Measurements from ENCODE around the gene JAZF1.

JAZF1 gene

GRCh38 chr7:28156401-28156800 lies 24.2 kb downstream of the JAZF1 start:
- no peak for TF ChIP-seq JUND (IDR thresholded peaks at IDR 0.05; ENCODE audit: low read depth)
- no peak for DNase-seq (ENCODE audit: low read depth in 1 of 2, low spot score in 1 of 2)
- in situ Hi-C loops (cut with HindIII; ENCODE audit: low pct_unique_long_range_greater_than_20kb, low sequenced_read_pairs), result no loop called here

- no peak for DNase-seq (ENCODE audit: low read depth in 1 of 2, low spot score in 1 of 2)
- in situ Hi-C loops (cut with HindIII; ENCODE audit: low pct_unique_long_range_greater_than_20kb, low sequenced_read_pairs), result no loop called here
- TF ChIP-seq JUND (IDR thresholded peaks at IDR 0.05; ENCODE audit: low read depth), result no peak
Observed at GRCh38 chr7:28155964-28156363, 24.6 kb downstream of the JAZF1 start.

GRCh38 chr7:28155019-28155660 lies 25.5 kb downstream of the JAZF1 start:
- in situ Hi-C loops (cut with HindIII; ENCODE audit: low pct_unique_long_range_greater_than_20kb, low sequenced_read_pairs), result no loop called here
- no peak for TF ChIP-seq JUND (IDR thresholded peaks at IDR 0.05; ENCODE audit: low read depth)

GRCh38 chr7:28152594-28152993 lies 28.0 kb downstream of the JAZF1 start:
- in situ Hi-C loops (cut with HindIII; ENCODE audit: low pct_unique_long_range_greater_than_20kb, low sequenced_read_pairs), result no loop called here
- DNase-seq (ENCODE audit: low read depth in 1 of 2, low spot score in 1 of 2), result no peak
- no peak for TF ChIP-seq JUND (IDR thresholded peaks at IDR 0.05; ENCODE audit: low read depth)

More at GRCh38 chr7:28155019-28155660, 25.5 kb downstream of the JAZF1 start:
- DNase-seq (ENCODE audit: low read depth in 1 of 2, low spot score in 1 of 2), result no peak

GRCh38 chr7:28151965-28152364 lies 28.6 kb downstream of the JAZF1 start:
- DNase-seq (ENCODE audit: low read depth in 1 of 2, low spot score in 1 of 2), result no peak
- no peak for TF ChIP-seq JUND (IDR thresholded peaks at IDR 0.05; ENCODE audit: low read depth)
- in situ Hi-C loops (cut with HindIII; ENCODE audit: low pct_unique_long_range_greater_than_20kb, low sequenced_read_pairs), result no loop called here

GRCh38 chr7:28149291-28150101 lies 31.1 kb downstream of the JAZF1 start:
- no peak for TF ChIP-seq JUND (IDR thresholded peaks at IDR 0.05; ENCODE audit: low read depth)
- in situ Hi-C loops (cut with HindIII; ENCODE audit: low pct_unique_long_range_greater_than_20kb, low sequenced_read_pairs), result no loop called here
- no peak for DNase-seq (ENCODE audit: low read depth in 1 of 2, low spot score in 1 of 2)

- TF ChIP-seq JUND (IDR thresholded peaks at IDR 0.05; ENCODE audit: low read depth), result no peak
- peak in 1 of 2 experiments; percentile 58 for DNase-seq (ENCODE audit: low read depth in 1 of 2, low spot score in 1 of 2)
- in situ Hi-C loops (cut with HindIII; ENCODE audit: low pct_unique_long_range_greater_than_20kb, low sequenced_read_pairs), result no loop called here
Observed at GRCh38 chr7:28145931-28146330, 34.7 kb downstream of the JAZF1 start.

GRCh38 chr7:28145090-28145626 lies 35.4 kb downstream of the JAZF1 start:
- in situ Hi-C loops (cut with HindIII; ENCODE audit: low pct_unique_long_range_greater_than_20kb, low sequenced_read_pairs), result no loop called here
- no peak for TF ChIP-seq JUND (IDR thresholded peaks at IDR 0.05; ENCODE audit: low read depth)
- DNase-seq (ENCODE audit: low read depth in 1 of 2, low spot score in 1 of 2), result no peak

GRCh38 chr7:28144266-28144665 lies 36.3 kb downstream of the JAZF1 start:
- no peak for TF ChIP-seq JUND (IDR thresholded peaks at IDR 0.05; ENCODE audit: low read depth)
- in situ Hi-C loops (cut with HindIII; ENCODE audit: low pct_unique_long_range_greater_than_20kb, low sequenced_read_pairs), result no loop called here
- no peak for DNase-seq (ENCODE audit: low read depth in 1 of 2, low spot score in 1 of 2)

GRCh38 chr7:28142650-28143049 lies 37.9 kb downstream of the JAZF1 start:
- no peak for TF ChIP-seq JUND (IDR thresholded peaks at IDR 0.05; ENCODE audit: low read depth)
- in situ Hi-C loops (cut with HindIII; ENCODE audit: low pct_unique_long_range_greater_than_20kb, low sequenced_read_pairs), result no loop called here
- DNase-seq (ENCODE audit: low read depth in 1 of 2, low spot score in 1 of 2), result no peak

GRCh38 chr7:28140979-28141378 lies 39.6 kb downstream of the JAZF1 start:
- TF ChIP-seq JUND (IDR thresholded peaks at IDR 0.05; ENCODE audit: low read depth), result no peak
- in situ Hi-C loops (cut with HindIII; ENCODE audit: low pct_unique_long_range_greater_than_20kb, low sequenced_read_pairs), result no loop called here
- peak in 1 of 2 experiments; percentile 5 for DNase-seq (ENCODE audit: low read depth in 1 of 2, low spot score in 1 of 2)

GRCh38 chr7:28138837-28139236 lies 41.8 kb downstream of the JAZF1 start:
- in situ Hi-C loops (cut with HindIII; ENCODE audit: low pct_unique_long_range_greater_than_20kb, low sequenced_read_pairs), result no loop called here
- no peak for TF ChIP-seq JUND (IDR thresholded peaks at IDR 0.05; ENCODE audit: low read depth)
- DNase-seq (ENCODE audit: low read depth in 1 of 2, low spot score in 1 of 2), result no peak

GRCh38 chr7:28137463-28137862 lies 43.1 kb downstream of the JAZF1 start:
- in situ Hi-C loops (cut with HindIII; ENCODE audit: low pct_unique_long_range_greater_than_20kb, low sequenced_read_pairs), result no loop called here
- DNase-seq (ENCODE audit: low read depth in 1 of 2, low spot score in 1 of 2), result no peak
- no peak for TF ChIP-seq JUND (IDR thresholded peaks at IDR 0.05; ENCODE audit: low read depth)
